ENCODE results near the gene PTPRM. TPM values are rescaled to one million over a fixed set of nuclear protein-coding genes. Genes with fewer than 3 reads are reported as not detected.

The PTPRM gene
- total and polyA plus RNA-seq, 2 experiments from 2014 or later: 1.6 to 5.3 TPM

DNA sequence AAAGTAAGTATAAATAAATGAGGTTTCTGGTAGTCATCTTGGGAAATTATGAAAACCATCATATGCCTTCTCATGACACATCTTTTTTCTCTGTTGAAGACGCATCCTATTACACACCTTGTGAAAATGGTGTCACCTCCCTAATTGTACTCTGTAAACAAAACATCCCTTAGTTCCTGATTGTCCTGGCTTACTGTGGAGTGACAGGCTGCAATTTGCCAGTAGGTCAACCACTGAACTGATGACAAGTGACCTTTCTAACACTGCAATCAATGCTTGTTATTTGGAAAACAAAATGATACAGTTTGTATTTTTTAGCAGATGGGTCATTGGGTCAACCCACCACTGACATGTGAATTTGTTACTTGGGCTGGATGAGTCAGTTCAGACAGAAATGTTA lies 219.5 kb downstream of the PTPRM start:
- Histone ChIP-seq H2AFZ (no peak overlapping the region), H3K27me3 (ENCODE audit: insufficient read depth) (no peaks in the 10 kb centered on the region), H3K4me3 (no peak overlapping the region), H3K9me2 (ENCODE audit: insufficient read depth) (no peaks in the 10 kb centered on the region), H3K4me1 (ENCODE audit: insufficient read depth) (peaks cover 15% of the 10 kb centered on the region), H3K79me2 (replicated peaks; ENCODE audit: insufficient read depth) (no peaks in the 10 kb centered on the region), H3K4me2 (no peak overlapping the region), H3K27ac (ENCODE audit: low read depth) (no peak overlapping the region), H3K36me3 (ENCODE audit: insufficient read depth) (no peaks in the 10 kb centered on the region), H4K20me1 (replicated peaks; ENCODE audit: insufficient read depth) (no peaks in the 10 kb centered on the region), H3F3A (replicated peaks; ENCODE audit: low read depth) (no peaks in the 10 kb centered on the region)
- Mint-ChIP-seq H3K36me3 (ENCODE audit: low read depth) (no peaks in the 10 kb centered on the region; the same call in 2 of the 3 replicates), H3K4me3 (no peak overlapping the region), H3K9me3 (no peaks in the 10 kb centered on the region; the same call in 1 of the 3 replicates), H3K4me1 (peaks cover 20% of the 10 kb centered on the region), H3K27me3 (ENCODE audit: insufficient read depth, low read depth, poor library complexity) (no peaks in the 10 kb centered on the region), H3K27ac (no peak overlapping the region)
- no peak for DNase-seq (ENCODE audit: low spot score)
- TF ChIP-seq, protein P1, sequence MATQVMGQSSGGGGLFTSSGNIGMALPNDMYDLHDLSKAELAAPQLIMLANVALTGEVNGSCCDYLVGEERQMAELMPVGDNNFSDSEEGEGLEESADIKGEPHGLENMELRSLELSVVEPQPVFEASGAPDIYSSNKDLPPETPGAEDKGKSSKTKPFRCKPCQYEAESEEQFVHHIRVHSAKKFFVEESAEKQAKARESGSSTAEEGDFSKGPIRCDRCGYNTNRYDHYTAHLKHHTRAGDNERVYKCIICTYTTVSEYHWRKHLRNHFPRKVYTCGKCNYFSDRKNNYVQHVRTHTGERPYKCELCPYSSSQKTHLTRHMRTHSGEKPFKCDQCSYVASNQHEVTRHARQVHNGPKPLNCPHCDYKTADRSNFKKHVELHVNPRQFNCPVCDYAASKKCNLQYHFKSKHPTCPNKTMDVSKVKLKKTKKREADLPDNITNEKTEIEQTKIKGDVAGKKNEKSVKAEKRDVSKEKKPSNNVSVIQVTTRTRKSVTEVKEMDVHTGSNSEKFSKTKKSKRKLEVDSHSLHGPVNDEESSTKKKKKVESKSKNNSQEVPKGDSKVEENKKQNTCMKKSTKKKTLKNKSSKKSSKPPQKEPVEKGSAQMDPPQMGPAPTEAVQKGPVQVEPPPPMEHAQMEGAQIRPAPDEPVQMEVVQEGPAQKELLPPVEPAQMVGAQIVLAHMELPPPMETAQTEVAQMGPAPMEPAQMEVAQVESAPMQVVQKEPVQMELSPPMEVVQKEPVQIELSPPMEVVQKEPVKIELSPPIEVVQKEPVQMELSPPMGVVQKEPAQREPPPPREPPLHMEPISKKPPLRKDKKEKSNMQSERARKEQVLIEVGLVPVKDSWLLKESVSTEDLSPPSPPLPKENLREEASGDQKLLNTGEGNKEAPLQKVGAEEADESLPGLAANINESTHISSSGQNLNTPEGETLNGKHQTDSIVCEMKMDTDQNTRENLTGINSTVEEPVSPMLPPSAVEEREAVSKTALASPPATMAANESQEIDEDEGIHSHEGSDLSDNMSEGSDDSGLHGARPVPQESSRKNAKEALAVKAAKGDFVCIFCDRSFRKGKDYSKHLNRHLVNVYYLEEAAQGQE (IDR thresholded peaks at IDR 0.05; ENCODE audit: unreplicated experiment): no peak
- TF ChIP-seq STAT1 (IDR thresholded peaks at IDR 0.05; ENCODE audit: unreplicated experiment): no peak
- TF ChIP-seq, protein P2, sequence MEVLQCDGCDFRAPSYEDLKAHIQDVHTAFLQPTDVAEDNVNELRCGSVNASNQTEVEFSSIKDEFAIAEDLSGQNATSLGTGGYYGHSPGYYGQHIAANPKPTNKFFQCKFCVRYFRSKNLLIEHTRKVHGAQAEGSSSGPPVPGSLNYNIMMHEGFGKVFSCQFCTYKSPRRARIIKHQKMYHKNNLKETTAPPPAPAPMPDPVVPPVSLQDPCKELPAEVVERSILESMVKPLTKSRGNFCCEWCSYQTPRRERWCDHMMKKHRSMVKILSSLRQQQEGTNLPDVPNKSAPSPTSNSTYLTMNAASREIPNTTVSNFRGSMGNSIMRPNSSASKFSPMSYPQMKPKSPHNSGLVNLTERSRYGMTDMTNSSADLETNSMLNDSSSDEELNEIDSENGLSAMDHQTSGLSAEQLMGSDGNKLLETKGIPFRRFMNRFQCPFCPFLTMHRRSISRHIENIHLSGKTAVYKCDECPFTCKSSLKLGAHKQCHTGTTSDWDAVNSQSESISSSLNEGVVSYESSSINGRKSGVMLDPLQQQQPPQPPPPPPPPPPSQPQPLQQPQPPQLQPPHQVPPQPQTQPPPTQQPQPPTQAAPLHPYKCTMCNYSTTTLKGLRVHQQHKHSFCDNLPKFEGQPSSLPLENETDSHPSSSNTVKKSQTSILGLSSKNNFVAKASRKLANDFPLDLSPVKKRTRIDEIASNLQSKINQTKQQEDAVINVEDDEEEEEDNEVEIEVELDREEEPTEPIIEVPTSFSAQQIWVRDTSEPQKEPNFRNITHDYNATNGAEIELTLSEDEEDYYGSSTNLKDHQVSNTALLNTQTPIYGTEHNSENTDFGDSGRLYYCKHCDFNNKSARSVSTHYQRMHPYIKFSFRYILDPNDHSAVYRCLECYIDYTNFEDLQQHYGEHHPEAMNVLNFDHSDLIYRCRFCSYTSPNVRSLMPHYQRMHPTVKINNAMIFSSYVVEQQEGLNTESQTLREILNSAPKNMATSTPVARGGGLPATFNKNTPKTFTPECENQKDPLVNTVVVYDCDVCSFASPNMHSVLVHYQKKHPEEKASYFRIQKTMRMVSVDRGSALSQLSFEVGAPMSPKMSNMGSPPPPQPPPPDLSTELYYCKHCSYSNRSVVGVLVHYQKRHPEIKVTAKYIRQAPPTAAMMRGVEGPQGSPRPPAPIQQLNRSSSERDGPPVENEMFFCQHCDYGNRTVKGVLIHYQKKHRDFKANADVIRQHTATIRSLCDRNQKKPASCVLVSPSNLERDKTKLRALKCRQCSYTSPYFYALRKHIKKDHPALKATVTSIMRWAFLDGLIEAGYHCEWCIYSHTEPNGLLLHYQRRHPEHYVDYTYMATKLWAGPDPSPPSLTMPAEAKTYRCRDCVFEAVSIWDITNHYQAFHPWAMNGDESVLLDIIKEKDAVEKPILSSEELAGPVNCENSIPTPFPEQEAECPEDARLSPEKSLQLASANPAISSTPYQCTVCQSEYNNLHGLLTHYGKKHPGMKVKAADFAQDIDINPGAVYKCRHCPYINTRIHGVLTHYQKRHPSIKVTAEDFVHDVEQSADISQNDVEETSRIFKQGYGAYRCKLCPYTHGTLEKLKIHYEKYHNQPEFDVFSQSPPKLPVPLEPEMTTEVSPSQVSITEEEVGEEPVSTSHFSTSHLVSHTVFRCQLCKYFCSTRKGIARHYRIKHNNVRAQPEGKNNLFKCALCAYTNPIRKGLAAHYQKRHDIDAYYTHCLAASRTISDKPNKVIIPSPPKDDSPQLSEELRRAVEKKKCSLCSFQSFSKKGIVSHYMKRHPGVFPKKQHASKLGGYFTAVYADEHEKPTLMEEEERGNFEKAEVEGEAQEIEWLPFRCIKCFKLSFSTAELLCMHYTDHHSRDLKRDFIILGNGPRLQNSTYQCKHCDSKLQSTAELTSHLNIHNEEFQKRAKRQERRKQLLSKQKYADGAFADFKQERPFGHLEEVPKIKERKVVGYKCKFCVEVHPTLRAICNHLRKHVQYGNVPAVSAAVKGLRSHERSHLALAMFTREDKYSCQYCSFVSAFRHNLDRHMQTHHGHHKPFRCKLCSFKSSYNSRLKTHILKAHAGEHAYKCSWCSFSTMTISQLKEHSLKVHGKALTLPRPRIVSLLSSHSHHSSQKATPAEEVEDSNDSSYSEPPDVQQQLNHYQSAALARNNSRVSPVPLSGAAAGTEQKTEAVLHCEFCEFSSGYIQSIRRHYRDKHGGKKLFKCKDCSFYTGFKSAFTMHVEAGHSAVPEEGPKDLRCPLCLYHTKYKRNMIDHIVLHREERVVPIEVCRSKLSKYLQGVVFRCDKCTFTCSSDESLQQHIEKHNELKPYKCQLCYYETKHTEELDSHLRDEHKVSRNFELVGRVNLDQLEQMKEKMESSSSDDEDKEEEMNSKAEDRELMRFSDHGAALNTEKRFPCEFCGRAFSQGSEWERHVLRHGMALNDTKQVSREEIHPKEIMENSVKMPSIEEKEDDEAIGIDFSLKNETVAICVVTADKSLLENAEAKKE (CRISPR knock-in tag; IDR thresholded peaks at IDR 0.05): no peak
- TF ChIP-seq ZNF331 (CRISPR knock-in tag; IDR thresholded peaks at IDR 0.05; ENCODE audit: low read depth): no peak
- no peak for TF ChIP-seq NANOG (IDR thresholded peaks at IDR 0.05; ENCODE audit: borderline replicate concordance)
- TF ChIP-seq EZH2 (IDR thresholded peaks at IDR 0.05; ENCODE audit: low read depth, unreplicated experiment): no peak
- no peak for TF ChIP-seq CREB1 (CRISPR knock-in tag; IDR thresholded peaks at IDR 0.05; ENCODE audit: low read depth)
- no peak for TF ChIP-seq EZH2phosphoT487 (IDR thresholded peaks at IDR 0.05; ENCODE audit: unreplicated experiment)
- TF ChIP-seq, protein P3, sequence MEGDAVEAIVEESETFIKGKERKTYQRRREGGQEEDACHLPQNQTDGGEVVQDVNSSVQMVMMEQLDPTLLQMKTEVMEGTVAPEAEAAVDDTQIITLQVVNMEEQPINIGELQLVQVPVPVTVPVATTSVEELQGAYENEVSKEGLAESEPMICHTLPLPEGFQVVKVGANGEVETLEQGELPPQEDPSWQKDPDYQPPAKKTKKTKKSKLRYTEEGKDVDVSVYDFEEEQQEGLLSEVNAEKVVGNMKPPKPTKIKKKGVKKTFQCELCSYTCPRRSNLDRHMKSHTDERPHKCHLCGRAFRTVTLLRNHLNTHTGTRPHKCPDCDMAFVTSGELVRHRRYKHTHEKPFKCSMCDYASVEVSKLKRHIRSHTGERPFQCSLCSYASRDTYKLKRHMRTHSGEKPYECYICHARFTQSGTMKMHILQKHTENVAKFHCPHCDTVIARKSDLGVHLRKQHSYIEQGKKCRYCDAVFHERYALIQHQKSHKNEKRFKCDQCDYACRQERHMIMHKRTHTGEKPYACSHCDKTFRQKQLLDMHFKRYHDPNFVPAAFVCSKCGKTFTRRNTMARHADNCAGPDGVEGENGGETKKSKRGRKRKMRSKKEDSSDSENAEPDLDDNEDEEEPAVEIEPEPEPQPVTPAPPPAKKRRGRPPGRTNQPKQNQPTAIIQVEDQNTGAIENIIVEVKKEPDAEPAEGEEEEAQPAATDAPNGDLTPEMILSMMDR (conservative IDR thresholded peaks at IDR 0.05; ENCODE audit: low read depth in 2 of 2): no peak
- TF ChIP-seq POLR2AphosphoS5 (IDR thresholded peaks at IDR 0.05; ENCODE audit: low read depth): no peak
- TF ChIP-seq ZNF114 (CRISPR knock-in tag; IDR thresholded peaks at IDR 0.05): no peak
- TF ChIP-seq, protein P4, sequence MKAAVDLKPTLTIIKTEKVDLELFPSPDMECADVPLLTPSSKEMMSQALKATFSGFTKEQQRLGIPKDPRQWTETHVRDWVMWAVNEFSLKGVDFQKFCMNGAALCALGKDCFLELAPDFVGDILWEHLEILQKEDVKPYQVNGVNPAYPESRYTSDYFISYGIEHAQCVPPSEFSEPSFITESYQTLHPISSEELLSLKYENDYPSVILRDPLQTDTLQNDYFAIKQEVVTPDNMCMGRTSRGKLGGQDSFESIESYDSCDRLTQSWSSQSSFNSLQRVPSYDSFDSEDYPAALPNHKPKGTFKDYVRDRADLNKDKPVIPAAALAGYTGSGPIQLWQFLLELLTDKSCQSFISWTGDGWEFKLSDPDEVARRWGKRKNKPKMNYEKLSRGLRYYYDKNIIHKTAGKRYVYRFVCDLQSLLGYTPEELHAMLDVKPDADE (IDR thresholded peaks at IDR 0.05): no peak
- TF ChIP-seq JUNB (IDR thresholded peaks at IDR 0.05; ENCODE audit: unreplicated experiment): no peak
- no peak for ATAC-seq
